ENCODE measurements around the gene FHOD3. TPM values are rescaled to one million over a fixed set of nuclear protein-coding genes. Genes with fewer than 3 reads are reported as not detected.

FHOD3 gene
- total RNA-seq, 4 donors from 2014 or later, result 3.5 to 40.0 (median 14.5) TPM

- in situ Hi-C loops (cut with MboI; ENCODE audit: low pct_ligation_motif_present in 1 of 4, low pct_unique_long_range_greater_than_20kb in 1 of 4, low sequenced_read_pairs in 3 of 4), result no loop called here
Observed at GRCh38 chr18:36737316-36737715, 439.8 kb downstream of the FHOD3 start.

GRCh38 chr18:36744261-36744876 lies 446.9 kb downstream of the FHOD3 start:
- H3K36me3 ChIP-seq, result no peaks in the 10 kb centered on the region
- H3K4me1 ChIP-seq, result no peaks in the 10 kb centered on the region
- H3K9me3 ChIP-seq, result no peaks in the 10 kb centered on the region
- WGBS, 2 donors (ENCODE audit: low coverage in 1 of 2), result 70% methylated on average over 6 of the region's 6 CpGs; no CpG with 5 or more reads in 1 of the 2 donors
- H3K4me3 ChIP-seq, result no peak overlapping the region
- no peak for DNase-seq
- in situ Hi-C loops (cut with MboI; ENCODE audit: low pct_ligation_motif_present in 1 of 4, low pct_unique_long_range_greater_than_20kb in 1 of 4, low sequenced_read_pairs in 3 of 4), result no loop called here
- no peak overlapping the region for H3K27ac ChIP-seq
- TF ChIP-seq CTCF (IDR thresholded peaks at IDR 0.05) (no peak), POLR2A (IDR thresholded peaks at IDR 0.05) (no peak), EP300 (IDR thresholded peaks at IDR 0.05; ENCODE audit: low read depth) (no peak), POLR2AphosphoS5 (IDR thresholded peaks at IDR 0.05) (no peak)
- intact Hi-C loops (cut with DNase I; ENCODE audit: low total_unique reads), result no loop called here
- H3K27me3 ChIP-seq, result no peaks in the 10 kb centered on the region

More at GRCh38 chr18:36737316-36737715, 439.8 kb downstream of the FHOD3 start:
- H3K36me3 ChIP-seq, result no peaks in the 10 kb centered on the region
- H3K27ac ChIP-seq, result no peak overlapping the region
- TF ChIP-seq EP300 (IDR thresholded peaks at IDR 0.05; ENCODE audit: low read depth), result no peak
- intact Hi-C loops (cut with DNase I; ENCODE audit: low total_unique reads), result no loop called here
- H3K27me3 ChIP-seq, result no peaks in the 10 kb centered on the region
- WGBS, 2 donors (ENCODE audit: low coverage in 1 of 2), result 84 to 90% methylated on average over 2 to 3 of the region's 3 CpGs
- H3K9me3 ChIP-seq, result no peaks in the 10 kb centered on the region
- H3K4me3 ChIP-seq, result no peak overlapping the region
- no peaks in the 10 kb centered on the region for H3K4me1 ChIP-seq
- DNase-seq, result no peak

- H3K4me1 ChIP-seq, result no peaks in the 10 kb centered on the region
- H3K9me3 ChIP-seq, result no peaks in the 10 kb centered on the region
- H3K27me3 ChIP-seq, result no peaks in the 10 kb centered on the region
- 89 to 90% methylated on average over 17 to 25 of the region's 25 CpGs for WGBS, 2 donors (ENCODE audit: low coverage in 1 of 2)
- intact Hi-C loops (cut with DNase I; ENCODE audit: low total_unique reads), result no loop called here
- H3K27ac ChIP-seq, result no peak overlapping the region
- no peak overlapping the region for H3K4me3 ChIP-seq
- DNase-seq, result no peak
- no peaks in the 10 kb centered on the region for H3K36me3 ChIP-seq
- TF ChIP-seq POLR2AphosphoS5 (IDR thresholded peaks at IDR 0.05), result no peak
- no peak for TF ChIP-seq POLR2A (IDR thresholded peaks at IDR 0.05)
- no peak for TF ChIP-seq CTCF (IDR thresholded peaks at IDR 0.05)
- no peak for TF ChIP-seq EP300 (IDR thresholded peaks at IDR 0.05; ENCODE audit: low read depth)
- in situ Hi-C loops (cut with MboI; ENCODE audit: low pct_ligation_motif_present in 1 of 4, low pct_unique_long_range_greater_than_20kb in 1 of 4, low sequenced_read_pairs in 3 of 4), result no loop called here
Observed at GRCh38 chr18:36745219-36745975, 447.9 kb downstream of the FHOD3 start.

GRCh38 chr18:36752929-36753865 lies 455.7 kb downstream of the FHOD3 start:
- TF ChIP-seq EP300 (IDR thresholded peaks at IDR 0.05; ENCODE audit: low read depth), result no peak
- TF ChIP-seq POLR2A (IDR thresholded peaks at IDR 0.05), result no peak
- no peak for TF ChIP-seq POLR2AphosphoS5 (IDR thresholded peaks at IDR 0.05)
- TF ChIP-seq CTCF (IDR thresholded peaks at IDR 0.05), result no peak
- Histone ChIP-seq H3K36me3 (no peaks in the 10 kb centered on the region), H3K27me3 (no peaks in the 10 kb centered on the region), H3K4me1 (peaks cover 0 to 8% (median 3%) of the 10 kb centered on the region in 4 donors), H3K27ac (no peak overlapping the region), H3K4me3 (no peak overlapping the region), H3K9me3 (no peaks in the 10 kb centered on the region)
- DNase-seq, result no peak
- intact Hi-C loops (cut with DNase I; ENCODE audit: low total_unique reads) (no loop called here), in situ Hi-C loops (cut with MboI; ENCODE audit: low pct_ligation_motif_present in 1 of 4, low pct_unique_long_range_greater_than_20kb in 1 of 4, low sequenced_read_pairs in 3 of 4) (loop anchor here in 1 of 4 donors (10.0 to 25.0 kb wide), 2 partner anchors 68 to 466 kb away; partner anchors contain the start of gene FHOD3)
- WGBS, 2 donors (ENCODE audit: low coverage in 1 of 2), result 36 to 57% methylated on average over 3 of the region's 3 CpGs
